Suprapubic skin (tissue), 4 donors: ENCODE measurements around the gene MPZL2. TPM values are rescaled to one million over a fixed set of nuclear protein-coding genes. Genes with fewer than 3 reads are reported as not detected.

ENCODE experiments used
- DNase-seq, 2 donors: peaks; one replicate each; pipeline ENCODE4 v3.0.0-alpha.2; 2019; ENCODE audit warnings: low spot score in 2 of 2
- H3K27ac ChIP-seq: fragments of 200-600 bp; sonication (generic); one replicate; pipeline ENCODE4 v1.5.1; 2019
- H3K27me3 ChIP-seq: fragments of 200-600 bp; sonication (generic); one replicate; pipeline ENCODE4 v1.5.1; 2019
- H3K36me3 ChIP-seq: fragments of 200-600 bp; sonication (generic); one replicate; pipeline ENCODE4 v1.5.1; 2019
- H3K4me1 ChIP-seq: fragments of 200-600 bp; sonication (generic); one replicate; pipeline ENCODE4 v1.5.1; 2019
- H3K4me3 ChIP-seq: fragments of 200-600 bp; sonication (generic); one replicate; pipeline ENCODE4 v1.5.1; 2019; ENCODE audit warnings: mild to moderate bottlenecking
- H3K9me3 ChIP-seq: fragments of 200-600 bp; sonication (generic); one replicate; pipeline ENCODE4 v1.5.1; 2019
- CTCF ChIP-seq, 2 donors: fragments of 200-600 bp in 1 of 2; fragments of 450-650 bp in 1 of 2; sonication (generic) in 1 of 2; IDR thresholded peaks; one replicate each; pipeline ENCODE4 v1.5.1; 2016 to 2019; ENCODE audit warnings: antibody characterized with exemption in 2 of 2, mild to moderate bottlenecking in 1 of 2, moderate library complexity in 1 of 2
- EP300 ChIP-seq: sonication (generic); formaldehyde crosslinking; IDR thresholded peaks from one replicate; pipeline ENCODE4 v1.6.1; 2017; ENCODE audit warnings: antibody characterized with exemption
- POLR2A ChIP-seq, 2 donors: fragments of 450-650 bp; IDR thresholded peaks; one replicate each; pipeline ENCODE4 v1.6.1; 2017; ENCODE audit warnings: antibody characterized with exemption in 2 of 2, mild to moderate bottlenecking in 2 of 2, moderate library complexity in 2 of 2
- POLR2AphosphoS5 ChIP-seq, 3 donors: sonication (generic); formaldehyde crosslinking; IDR thresholded peaks; one replicate each; pipeline ENCODE4 v1.6.1; 2017; ENCODE audit warnings: antibody characterized with exemption in 3 of 3
- WGBS: methylation state at CpG from one replicate; pipeline ENCODE4 v1.1.5; 2018; 5-methylcytosine and 5-hydroxymethylcytosine counted together
- total RNA-seq, 4 donors: library from RNA; depleted of rRNA; stranded (reverse); fragments of >200 nt; gene quantifications; one replicate each; pipeline ENCODE4 v1.1.0, GENCODE V29; 2016

MPZL2 gene
- total RNA-seq, 4 donors from 2014 or later, result 54.5 to 111 (median 56.7) TPM

GRCh38 chr11:118209033-118209432 is 55.1 kb downstream of the MPZL2 start:
- Histone ChIP-seq H3K9me3 (no peaks in the 10 kb centered on the region), H3K27me3 (peaks cover 4% of the 10 kb centered on the region), H3K4me3 (no peak overlapping the region), H3K4me1 (peaks cover 13% of the 10 kb centered on the region), H3K27ac (no peak overlapping the region), H3K36me3 (no peaks in the 10 kb centered on the region)
- TF ChIP-seq POLR2A (IDR thresholded peaks at IDR 0.05) (no peak), CTCF (IDR thresholded peaks at IDR 0.05) (no peak), POLR2AphosphoS5 (IDR thresholded peaks at IDR 0.05) (no peak), EP300 (no peak)
- 84% methylated on average over 3 of the region's 3 CpGs for WGBS
- DNase-seq, result no peak

- Histone ChIP-seq H3K27me3 (no peaks in the 10 kb centered on the region), H3K9me3 (no peaks in the 10 kb centered on the region), H3K27ac (no peak overlapping the region), H3K36me3 (no peaks in the 10 kb centered on the region), H3K4me3 (no peak overlapping the region), H3K4me1 (peaks cover 13% of the 10 kb centered on the region)
- no peak for DNase-seq
- 90% methylated on average over 2 of the region's 2 CpGs for WGBS
- TF ChIP-seq POLR2A (IDR thresholded peaks at IDR 0.05), result no peak
Observed at GRCh38 chr11:118207079-118207478, 57.0 kb downstream of the MPZL2 start.

GRCh38 chr11:118206391-118207031 is 57.6 kb downstream of the MPZL2 start:
- H3K4me1 ChIP-seq, result peaks cover 13% of the 10 kb centered on the region
- H3K27ac ChIP-seq, result no peak overlapping the region
- H3K4me3 ChIP-seq, result no peak overlapping the region
- H3K27me3 ChIP-seq, result no peaks in the 10 kb centered on the region
- no peaks in the 10 kb centered on the region for H3K9me3 ChIP-seq
- DNase-seq, result no peak
- no peak for TF ChIP-seq CTCF (IDR thresholded peaks at IDR 0.05)
- no peak for TF ChIP-seq EP300
- no peak for TF ChIP-seq POLR2A (IDR thresholded peaks at IDR 0.05)
- no peak for TF ChIP-seq POLR2AphosphoS5 (IDR thresholded peaks at IDR 0.05)
- H3K36me3 ChIP-seq, result no peaks in the 10 kb centered on the region
- WGBS, result 30% methylated on average over 1 of the region's 1 CpG

- Histone ChIP-seq H3K36me3 (no peaks in the 10 kb centered on the region), H3K4me1 (peaks cover 8% of the 10 kb centered on the region), H3K9me3 (no peaks in the 10 kb centered on the region), H3K4me3 (no peak overlapping the region), H3K27ac (no peak overlapping the region), H3K27me3 (no peaks in the 10 kb centered on the region)
- no peak for DNase-seq
- no peak for TF ChIP-seq POLR2A (IDR thresholded peaks at IDR 0.05)
- TF ChIP-seq EP300, result no peak
- TF ChIP-seq POLR2AphosphoS5 (IDR thresholded peaks at IDR 0.05), result no peak
- no peak for TF ChIP-seq CTCF (IDR thresholded peaks at IDR 0.05)
- WGBS, result 89% methylated on average over 9 of the region's 9 CpGs
Observed at GRCh38 chr11:118205606-118206378, 58.3 kb downstream of the MPZL2 start.

Other genes with a start within 250 kb of the MPZL2 start
- gene TMPRSS4, start 187.2 kb downstream of the MPZL2 start, total RNA-seq, result 10 to 100 TPM in 1 of 4 donors, 1 to 10 TPM in 3; 1.6 to 17.0 (median 2.4) TPM
- gene SMIM35, start 177.3 kb downstream of the MPZL2 start, total RNA-seq, result not detected
- gene SCN4B, start 111.5 kb downstream of the MPZL2 start, total RNA-seq, result 1 to 10 TPM; 1.5 to 1.8 (median 1.5) TPM
- under 1 TPM in 2 of 4 donors, not detected in 2; 0.08 to 0.21 TPM for gene SCN2B, start 87.7 kb downstream of the MPZL2 start, total RNA-seq
- gene JAML, start 39.3 kb downstream of the MPZL2 start, total RNA-seq, result 1 to 10 TPM in 3 of 4 donors, not detected in 1; 1.1 to 4.9 (median 2.1) TPM
- gene MPZL3, start 11.9 kb downstream of the MPZL2 start, total RNA-seq, result 10 to 100 TPM; 23.9 to 87.2 (median 56.1) TPM
- 1 to 10 TPM in 1 of 4 donors, under 1 TPM in 2, not detected in 1; 0.55 to 3.3 (median 0.79) TPM for gene CD3E, start 40.4 kb upstream of the MPZL2 start, total RNA-seq
- 1 to 10 TPM in 2 of 4 donors, not detected in 2; 1.8 to 4.4 TPM for gene CD3D, start 78.4 kb upstream of the MPZL2 start, total RNA-seq
- 1 to 10 TPM in 1 of 4 donors, under 1 TPM in 1, not detected in 2; 0.73 to 1.2 TPM for gene CD3G, start 80.0 kb upstream of the MPZL2 start, total RNA-seq
- 10 to 100 TPM; 37.0 to 81.8 (median 50.4) TPM for gene UBE4A, start 95.3 kb upstream of the MPZL2 start, total RNA-seq
- gene ATP5MG, start 137.3 kb upstream of the MPZL2 start, total RNA-seq, result 10 to 100 TPM; 26.6 to 70.0 (median 49.7) TPM
- gene KMT2A, start 172.2 kb upstream of the MPZL2 start, total RNA-seq, result 100 to 1,000 TPM in 1 of 4 donors, 10 to 100 TPM in 3; 61.8 to 150 (median 80.1) TPM